Common myeloid progenitor, CD34-positive (primary cell): ENCODE data around the gene FHDC1.

ENCODE experiments used
- CTCF ChIA-PET: fragments of 350-600 bp; sonication (Branson Sonifier 250); formaldehyde crosslinking; loops from one replicate; lab custom pipeline; 2021; ENCODE audit warnings: antibody characterized with exemption; lab: Charles Lee
- POLR2A ChIA-PET: fragments of 350-600 bp; sonication (Branson Sonifier 250); formaldehyde crosslinking; loops from one replicate; lab custom pipeline; 2021; ENCODE audit warnings: antibody characterized with exemption; lab: Charles Lee
- DNase-seq, 3 donors: peaks; one replicate each; pipeline versions ENCODE4 v3.0.0 to v3.0.0-alpha.2; 2013
- H3K27ac ChIP-seq, 2 experiments: 1 replicate in 1 of 2; 2 replicates in 1 of 2; pipeline ENCODE4 v1.7.0; 2013; ENCODE audit warnings: inconsistent platforms in 2 of 2, low read length in 2 of 2, mild to moderate bottlenecking in 2 of 2, low read depth in 1 of 2, moderate library complexity in 1 of 2; ENCODE audit not compliant: severe bottlenecking in 2 of 2, insufficient read depth in 1 of 2, poor library complexity in 1 of 2
- H3K27me3 ChIP-seq, 5 experiments: replicated peaks in 2 of 5; 1 replicate in 3 of 5; 2 replicates in 2 of 5; pipeline versions ENCODE4 v1.6.1 to v1.7.0; 2013; ENCODE audit warnings: low read length in 4 of 5, mild to moderate bottlenecking in 2 of 5, moderate library complexity in 2 of 5, inconsistent platforms in 1 of 5; ENCODE audit not compliant: insufficient read depth in 5 of 5, control insufficient read depth in 4 of 5
- H3K36me3 ChIP-seq, 4 experiments: 1 replicate in 2 of 4; 2 replicates in 2 of 4; pipeline versions ENCODE4 v1.6.1 to v1.7.0; 2013; ENCODE audit warnings: low read length in 3 of 4, control low read depth in 1 of 4, mild to moderate bottlenecking in 1 of 4; ENCODE audit not compliant: control insufficient read depth in 4 of 4, insufficient read depth in 4 of 4
- H3K4me1 ChIP-seq, 4 experiments: 1 replicate in 3 of 4; 2 replicates in 1 of 4; pipeline versions ENCODE4 v1.6.1 to v1.7.1; 2013; ENCODE audit warnings: low read length in 3 of 4, mild to moderate bottlenecking in 3 of 4, control low read depth in 1 of 4, inconsistent platforms in 1 of 4, moderate library complexity in 1 of 4; ENCODE audit not compliant: control insufficient read depth in 4 of 4, insufficient read depth in 4 of 4; ENCODE audit errors: control extremely low read depth in 1 of 4
- H3K4me3 ChIP-seq, 7 experiments: 1 replicate in 4 of 7; 2 replicates in 3 of 7; pipeline versions ENCODE4 v1.5.1 to v1.7.0; 2013; ENCODE audit warnings: mild to moderate bottlenecking in 7 of 7, low read length in 6 of 7, moderate library complexity in 6 of 7, inconsistent platforms in 2 of 7, low read depth in 2 of 7, control low read depth in 1 of 7; ENCODE audit not compliant: insufficient read depth in 4 of 7, control insufficient read depth in 1 of 7; ENCODE audit errors: extremely low read depth in 1 of 7
- H3K9me3 ChIP-seq, 5 experiments: 1 replicate in 4 of 5; 2 replicates in 1 of 5; pipeline versions ENCODE4 v1.6.1 to v1.7.1; 2013; ENCODE audit warnings: low read length in 4 of 5, mild to moderate bottlenecking in 2 of 5, inconsistent platforms in 1 of 5, low read depth in 1 of 5, moderate library complexity in 1 of 5; ENCODE audit not compliant: control insufficient read depth in 4 of 5, insufficient read depth in 2 of 5; ENCODE audit errors: control extremely low read depth in 1 of 5
- WGBS: methylation state at CpG from one replicate; pipeline ENCODE4 v1.1.5; 2013; ENCODE audit not compliant: insufficient coverage; 5-methylcytosine and 5-hydroxymethylcytosine counted together

The FHDC1 gene

GRCh38 chr4:153028535-153028934, 92.4 kb downstream of the FHDC1 start:
- H3K27ac ChIP-seq: no peak overlapping the region
- no peaks in the 10 kb centered on the region for H3K4me1 ChIP-seq
- peaks cover 0 to 27% (median 17%) of the 10 kb centered on the region in 5 experiments for H3K9me3 ChIP-seq
- H3K36me3 ChIP-seq: no peaks in the 10 kb centered on the region
- WGBS: 75% methylated on average over 1 of the region's 1 CpG
- no peak for DNase-seq
- H3K4me3 ChIP-seq: no peak overlapping the region
- H3K27me3 ChIP-seq: no peaks in the 10 kb centered on the region
- ChIA-PET CTCF (interaction anchor here (1.1 kb wide), 1 partner anchor 88 kb away, joined by 3 read pairs; no protein-coding TSS in a partner anchor), POLR2A (no interaction called here)
